ENCODE results near the gene NUP133. TPM values are rescaled to one million over a fixed set of nuclear protein-coding genes. Genes with fewer than 3 reads are reported as not detected.
"Not testable (repeated sequence)": the region's sequence is repeated elsewhere in the genome, so short reads cannot be mapped to it uniquely, and the experiment has no call there.

The NUP133 gene
- total and polyA plus RNA-seq, 2 donors (not counting 1 experiment from before 2014, with no cell fraction given), result 10.5 to 50.5 TPM

DNA sequence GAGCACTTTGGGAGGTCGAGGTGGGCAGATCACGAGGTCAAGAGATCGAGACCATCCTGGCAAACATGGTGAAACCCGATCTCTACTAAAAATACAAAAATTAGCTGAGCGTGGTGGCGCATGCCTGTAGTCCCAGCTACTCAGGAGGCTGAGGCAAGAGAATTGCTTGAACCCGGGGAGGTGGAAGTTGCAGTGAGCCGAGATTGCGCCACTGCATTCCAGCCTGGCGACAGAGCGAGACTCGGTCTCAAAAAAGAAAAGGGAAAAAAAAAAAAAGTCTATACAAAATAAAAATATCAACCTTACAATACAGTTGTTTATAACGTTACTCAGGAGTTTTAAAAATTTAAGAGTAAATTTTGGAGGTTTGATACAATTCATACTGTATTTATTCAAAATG is 32.3 kb downstream of the NUP133 start:
- H3K9me3 Mint-ChIP-seq (ENCODE audit: insufficient read depth); DNase-seq; H3K27me3 Mint-ChIP-seq; H3K4me3 ChIP-seq (ENCODE audit: control extremely low read depth in 1 of 5, extremely low read depth in 1 of 5, insufficient read depth in 1 of 5, low read depth in 2 of 5, low read length in 4 of 5); H3K4me2 ChIP-seq (replicated peaks; ENCODE audit: low read depth, low read length, poor library complexity, severe bottlenecking); ATAC-seq (ENCODE audit: low read depth); intact Hi-C loops (cut with micrococcal nuclease); H3K27ac Mint-ChIP-seq; H3K9me3 ChIP-seq (ENCODE audit: control extremely low read depth in 1 of 3, control insufficient read depth in 2 of 3, insufficient read depth in 1 of 3, low read length in 2 of 3); H3K27me3 ChIP-seq (replicated peaks in 1 of 4; ENCODE audit: control extremely low read depth in 1 of 4, control insufficient read depth in 3 of 4, insufficient read depth in 4 of 4, low read length in 3 of 4); POLR2A ChIA-PET; H2AFZ ChIP-seq (ENCODE audit: insufficient read depth, low read depth, low read length, poor library complexity, severe bottlenecking); H4K20me1 ChIP-seq (ENCODE audit: control insufficient read depth, insufficient read depth, low read length, poor library complexity, severe bottlenecking); H3K79me2 ChIP-seq (ENCODE audit: control insufficient read depth, insufficient read depth, low read length); H3K4me3 Mint-ChIP-seq; H3K9ac ChIP-seq (ENCODE audit: low read length); H3K27ac ChIP-seq (ENCODE audit: low read length in 2 of 2): not testable (repeated sequence)
- CTCF ChIA-PET, result interaction anchor here (0.7 to 2.7 kb wide), 3 partner anchors 9 to 831 kb away, joined by 3 to 17 read pairs (median 3); no protein-coding TSS in a partner anchor
- Histone ChIP-seq H3K4me1 (ENCODE audit: control insufficient read depth in 2 of 2, insufficient read depth in 2 of 2, low read length in 2 of 2) (peaks cover 27% of the 10 kb centered on the region in 2 donors), H3K36me3 (replicated peaks in 1 of 2; ENCODE audit: control extremely low read depth in 1 of 2, control insufficient read depth in 1 of 2, extremely low read depth in 1 of 2, insufficient read depth in 2 of 2, low read length in 1 of 2) (peaks cover 5 to 37% of the 10 kb centered on the region in 2 experiments)
- WGBS (ENCODE audit: insufficient coverage), result 90% methylated on average over 2 of the region's 13 CpGs
- peaks cover 30% of the 10 kb centered on the region for H3K4me1 Mint-ChIP-seq

DNA sequence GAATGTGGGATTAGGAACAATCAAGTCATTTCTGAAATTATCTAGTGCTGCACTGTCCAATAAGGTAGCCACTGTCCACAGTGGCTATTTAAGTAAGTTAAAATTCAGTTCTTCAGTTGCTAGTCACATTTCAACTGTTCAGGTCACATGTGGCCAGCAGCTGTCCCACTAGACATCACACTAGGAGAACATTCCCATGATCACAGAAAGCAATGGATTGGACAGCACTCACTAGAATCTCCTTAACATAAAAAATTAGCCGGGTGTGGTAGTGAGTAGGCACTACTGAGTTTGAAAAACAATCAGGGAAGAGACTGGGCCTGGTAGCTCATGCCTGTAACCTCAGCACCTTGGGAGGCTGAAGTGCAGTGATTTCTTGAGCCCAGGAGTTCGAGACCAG is 33.6 kb downstream of the NUP133 start:
- Histone ChIP-seq H3K4me1 (ENCODE audit: control insufficient read depth in 2 of 2, insufficient read depth in 2 of 2, low read length in 2 of 2) (peaks cover 13 to 14% of the 10 kb centered on the region in 2 donors), H3K9me3 (ENCODE audit: control extremely low read depth in 1 of 3, control insufficient read depth in 2 of 3, insufficient read depth in 1 of 3, low read length in 2 of 3) (no peaks in the 10 kb centered on the region), H3K27me3 (replicated peaks in 1 of 4; ENCODE audit: control extremely low read depth in 1 of 4, control insufficient read depth in 3 of 4, insufficient read depth in 4 of 4, low read length in 3 of 4) (no peaks in the 10 kb centered on the region), H3K9ac (ENCODE audit: low read length) (no peak overlapping the region), H2AFZ (ENCODE audit: insufficient read depth, low read depth, low read length, poor library complexity, severe bottlenecking) (no peak overlapping the region), H3K4me2 (replicated peaks; ENCODE audit: low read depth, low read length, poor library complexity, severe bottlenecking) (no peak overlapping the region), H3K79me2 (ENCODE audit: control insufficient read depth, insufficient read depth, low read length) (peaks cover 8% of the 10 kb centered on the region), H3K36me3 (replicated peaks in 1 of 2; ENCODE audit: control extremely low read depth in 1 of 2, control insufficient read depth in 1 of 2, extremely low read depth in 1 of 2, insufficient read depth in 2 of 2, low read length in 1 of 2) (peaks cover 8 to 51% of the 10 kb centered on the region in 2 experiments), H4K20me1 (ENCODE audit: control insufficient read depth, insufficient read depth, low read length, poor library complexity, severe bottlenecking) (no peaks in the 10 kb centered on the region), H3K4me3 (ENCODE audit: control extremely low read depth in 1 of 5, extremely low read depth in 1 of 5, insufficient read depth in 1 of 5, low read depth in 2 of 5, low read length in 4 of 5) (no peak overlapping the region), H3K27ac (ENCODE audit: low read length in 2 of 2) (no peak overlapping the region)
- Mint-ChIP-seq H3K27me3 (no peaks in the 10 kb centered on the region), H3K4me1 (peaks cover 17% of the 10 kb centered on the region), H3K4me3 (no peak overlapping the region), H3K27ac (no peak overlapping the region), H3K9me3 (ENCODE audit: insufficient read depth) (no peaks in the 10 kb centered on the region)
- 100% methylated on average over 1 of the region's 2 CpGs for WGBS (ENCODE audit: insufficient coverage)
- ChIA-PET CTCF (interaction anchor here (0.6 to 1.7 kb wide), 2 partner anchors 9 to 201 kb away, joined by 4 to 7 read pairs; no protein-coding TSS in a partner anchor), POLR2A (no interaction called here)
- DNase-seq (no peak), ATAC-seq (ENCODE audit: low read depth) (no peak)
- no peak for TF ChIP-seq EZH2 (IDR thresholded peaks at IDR 0.05; ENCODE audit: borderline replicate concordance, insufficient read depth, low read depth, low read length, poor library complexity, severe bottlenecking)
- TF ChIP-seq, protein P1, sequence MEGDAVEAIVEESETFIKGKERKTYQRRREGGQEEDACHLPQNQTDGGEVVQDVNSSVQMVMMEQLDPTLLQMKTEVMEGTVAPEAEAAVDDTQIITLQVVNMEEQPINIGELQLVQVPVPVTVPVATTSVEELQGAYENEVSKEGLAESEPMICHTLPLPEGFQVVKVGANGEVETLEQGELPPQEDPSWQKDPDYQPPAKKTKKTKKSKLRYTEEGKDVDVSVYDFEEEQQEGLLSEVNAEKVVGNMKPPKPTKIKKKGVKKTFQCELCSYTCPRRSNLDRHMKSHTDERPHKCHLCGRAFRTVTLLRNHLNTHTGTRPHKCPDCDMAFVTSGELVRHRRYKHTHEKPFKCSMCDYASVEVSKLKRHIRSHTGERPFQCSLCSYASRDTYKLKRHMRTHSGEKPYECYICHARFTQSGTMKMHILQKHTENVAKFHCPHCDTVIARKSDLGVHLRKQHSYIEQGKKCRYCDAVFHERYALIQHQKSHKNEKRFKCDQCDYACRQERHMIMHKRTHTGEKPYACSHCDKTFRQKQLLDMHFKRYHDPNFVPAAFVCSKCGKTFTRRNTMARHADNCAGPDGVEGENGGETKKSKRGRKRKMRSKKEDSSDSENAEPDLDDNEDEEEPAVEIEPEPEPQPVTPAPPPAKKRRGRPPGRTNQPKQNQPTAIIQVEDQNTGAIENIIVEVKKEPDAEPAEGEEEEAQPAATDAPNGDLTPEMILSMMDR (IDR thresholded peaks at IDR 0.05), result no peak
- intact Hi-C loops (cut with micrococcal nuclease), result no loop called here
